H1 (cell line): ENCODE results near the gene LRG1. TPM values are rescaled to one million over a fixed set of nuclear protein-coding genes. Genes with fewer than 3 reads are reported as not detected.

Experiments
- CTCF ChIA-PET: fragments of 300-600 bp; sonication (Branson Sonifier 250); formaldehyde crosslinking; loops from one replicate; lab custom pipeline; 2021; ENCODE audit not compliant: partially characterized antibody; lab: Charles Lee
- POLR2A ChIA-PET: fragments of 300-600 bp; sonication (Branson Sonifier 250); formaldehyde crosslinking; loops from one replicate; lab custom pipeline; 2021; ENCODE audit warnings: inconsistent platforms; ENCODE audit not compliant: partially characterized antibody; lab: Charles Lee
- DNase-seq, 2 experiments: peaks; one replicate each; pipeline versions ENCODE4 v3.0.0 to v3.0.0-alpha.2; 2010 to 2022; ENCODE audit warnings: low spot score in 2 of 2, low read depth in 1 of 2, mixed read lengths in 1 of 2
- FAIRE-seq: peaks from 2 replicates; lab custom pipeline; 2011; peaks lifted over from hg19 to GRCh38; lab: Jason Lieb, UNC
- H2AFZ ChIP-seq: 2 replicates; pipeline ENCODE4 v1.8.1; 2012; ENCODE audit warnings: low read length, inconsistent platforms
- H2AK5ac ChIP-seq: 2 replicates; pipeline ENCODE4 v1.6.1; 2013; ENCODE audit warnings: low read depth, low read length
- H2BK120ac ChIP-seq: replicated peaks from 2 replicates; pipeline ENCODE3; 2013; ENCODE audit warnings: low read depth, low read length, inconsistent platforms
- H2BK12ac ChIP-seq: 2 replicates; pipeline ENCODE4 v1.6.1; 2013; ENCODE audit warnings: low read depth, low read length
- H2BK15ac ChIP-seq: 2 replicates; pipeline ENCODE4 v1.6.1; 2013; ENCODE audit warnings: low read length
- H2BK20ac ChIP-seq: 2 replicates; pipeline ENCODE4 v1.6.1; 2013; ENCODE audit warnings: low read length
- H2BK5ac ChIP-seq: 2 replicates; pipeline ENCODE4 v1.6.1; 2013; ENCODE audit warnings: low read depth, low read length
- H3K14ac ChIP-seq: 2 replicates; pipeline ENCODE4 v1.6.1; 2013; ENCODE audit warnings: inconsistent platforms; ENCODE audit not compliant: insufficient read length
- H3K18ac ChIP-seq: 2 replicates; pipeline ENCODE4 v1.6.1; 2013; ENCODE audit warnings: low read length; ENCODE audit errors: extremely low read depth
- H3K23ac ChIP-seq: 2 replicates; pipeline ENCODE4 v1.6.1; 2013; ENCODE audit warnings: inconsistent platforms; ENCODE audit not compliant: insufficient read length
- H3K23me2 ChIP-seq: 2 replicates; pipeline ENCODE4 v1.6.1; 2013; ENCODE audit warnings: low read depth, low read length
- H3K27ac ChIP-seq: 2 replicates; pipeline ENCODE4 v1.6.1; 2011; ENCODE audit warnings: low read depth, low read length, inconsistent platforms
- H3K27me3 ChIP-seq, 4 experiments: replicated peaks in 1 of 4; 1 replicate in 1 of 4; 2 replicates in 3 of 4; pipeline versions ENCODE4 v1.6.1 to v1.8.1; 2011 to 2013; ENCODE audit warnings: low read length in 3 of 4, mild to moderate bottlenecking in 3 of 4, inconsistent platforms in 2 of 4, mixed read lengths in 2 of 4, moderate library complexity in 1 of 4; ENCODE audit not compliant: control insufficient read depth in 3 of 4, insufficient read depth in 3 of 4; ENCODE audit errors: extremely low read depth in 1 of 4
- H3K36me3 ChIP-seq, 4 experiments: 2 replicates each; pipeline versions ENCODE4 v1.6.1 to v1.8.1; 2011 to 2013; ENCODE audit warnings: mild to moderate bottlenecking in 4 of 4, low read length in 3 of 4, moderate library complexity in 2 of 4, control low read depth in 1 of 4, inconsistent platforms in 1 of 4; ENCODE audit not compliant: insufficient read depth in 4 of 4, control insufficient read depth in 2 of 4
- H3K4ac ChIP-seq: replicated peaks from 2 replicates; pipeline ENCODE3; 2013; ENCODE audit warnings: low read length, low read depth, mixed read lengths, inconsistent platforms; ENCODE audit not compliant: insufficient read length
- H3K4me1 ChIP-seq, 4 experiments: replicated peaks in 1 of 4; 1 replicate in 1 of 4; 2 replicates in 3 of 4; pipeline versions ENCODE4 v1.6.1 to v1.8.1; 2011 to 2013; ENCODE audit warnings: low read length in 3 of 4, inconsistent platforms in 2 of 4, mixed read lengths in 1 of 4; ENCODE audit not compliant: insufficient read depth in 4 of 4, control insufficient read depth in 3 of 4
- H3K4me2 ChIP-seq, 2 experiments: 2 replicates each; pipeline versions ENCODE4 v1.6.1 to v1.8.1; 2011 to 2013; ENCODE audit warnings: low read depth in 2 of 2, low read length in 2 of 2, control low read depth in 1 of 2, inconsistent platforms in 1 of 2, mild to moderate bottlenecking in 1 of 2; ENCODE audit not compliant: insufficient read depth in 1 of 2
- H3K4me3 ChIP-seq, 4 experiments: fragments of 200-600, 300-600 bp in 1 of 4; sonication (generic), shearing (Covaris generic), sonication (Bioruptor Twin) in 1 of 4; 2 replicates each; pipeline versions ENCODE4 v1.5.1 to v1.8.1; 2011 to 2016; ENCODE audit warnings: low read length in 4 of 4, low read depth in 3 of 4, control low read depth in 2 of 4, inconsistent platforms in 2 of 4, mild to moderate bottlenecking in 2 of 4, mixed read lengths in 1 of 4, moderate library complexity in 1 of 4; ENCODE audit not compliant: insufficient read depth in 2 of 4; ENCODE audit errors: extremely low read depth in 1 of 4
- H3K56ac ChIP-seq: replicated peaks from 2 replicates; pipeline ENCODE3; 2013; ENCODE audit warnings: low read depth, mild to moderate bottlenecking, mixed read lengths, low read length, inconsistent platforms; ENCODE audit not compliant: insufficient read length
- H3K79me1 ChIP-seq: 2 replicates; pipeline ENCODE4 v1.6.1; 2013; ENCODE audit warnings: low read depth, low read length, control low read depth
- H3K79me2 ChIP-seq, 2 experiments: 2 replicates each; pipeline versions ENCODE4 v1.6.1 to v1.8.1; 2012 to 2013; ENCODE audit warnings: low read length in 2 of 2, mild to moderate bottlenecking in 2 of 2, inconsistent platforms in 1 of 2; ENCODE audit not compliant: insufficient read depth in 2 of 2, control insufficient read depth in 1 of 2
- H3K9ac ChIP-seq, 4 experiments: replicated peaks in 1 of 4; 1 replicate in 1 of 4; 2 replicates in 3 of 4; pipeline versions ENCODE4 v1.6.1 to v1.8.1; 2011 to 2013; ENCODE audit warnings: low read depth in 3 of 4, low read length in 3 of 4, control low read depth in 2 of 4, mild to moderate bottlenecking in 2 of 4, moderate library complexity in 2 of 4, inconsistent platforms in 1 of 4; ENCODE audit errors: extremely low read depth in 1 of 4
- H3K9me3 ChIP-seq, 2 experiments: 2 replicates each; pipeline versions ENCODE4 v1.6.1 to v1.8.1; 2012 to 2013; ENCODE audit warnings: mild to moderate bottlenecking in 2 of 2, moderate library complexity in 2 of 2, control low read depth in 1 of 2, inconsistent platforms in 1 of 2, low read depth in 1 of 2, low read length in 1 of 2, mixed read lengths in 1 of 2; ENCODE audit not compliant: insufficient read depth in 2 of 2
- H4K20me1 ChIP-seq, 2 experiments: replicated peaks in 1 of 2; 2 replicates each; pipeline versions ENCODE3 to v1.8.1; 2011 to 2013; ENCODE audit warnings: inconsistent platforms in 2 of 2, low read length in 2 of 2, mild to moderate bottlenecking in 1 of 2; ENCODE audit not compliant: insufficient read depth in 2 of 2, control insufficient read depth in 1 of 2
- H4K5ac ChIP-seq: 2 replicates; pipeline ENCODE4 v1.6.1; 2013; ENCODE audit warnings: low read length, low read depth, mixed read lengths, inconsistent platforms; ENCODE audit not compliant: insufficient read length
- H4K8ac ChIP-seq: 2 replicates; pipeline ENCODE4 v1.8.0; 2013; ENCODE audit warnings: mild to moderate bottlenecking, moderate library complexity, low read length, inconsistent platforms; ENCODE audit not compliant: insufficient read depth; ENCODE audit errors: extremely low read depth
- H4K91ac ChIP-seq: replicated peaks from 2 replicates; pipeline ENCODE3; 2013; ENCODE audit warnings: low read length, mixed read lengths, inconsistent platforms; ENCODE audit not compliant: insufficient read length
- HDAC2 ChIP-seq, 2 experiments: fragments of 300-600 bp in 1 of 2; sonication (generic) in 1 of 2; IDR thresholded peaks; 2 replicates each; pipeline ENCODE4 v1.6.1; 2011 to 2012; ENCODE audit warnings: low read depth in 2 of 2, low read length in 2 of 2, mild to moderate bottlenecking in 2 of 2, moderate library complexity in 2 of 2, borderline replicate concordance in 1 of 2, inconsistent platforms in 1 of 2
- WGBS, 2 experiments: shearing (Covaris generic) in 1 of 2; methylation state at CpG; one replicate each; pipeline versions ENCODE4 v1.1.6 to v1.1.7; 2013 to 2015; ENCODE audit warnings: low lambda C conversion rate in 2 of 2, mixed read lengths in 2 of 2, inconsistent platforms in 1 of 2, low coverage in 1 of 2, missing lambda C conversion rate in 1 of 2; ENCODE audit not compliant: insufficient replicate concordance in 2 of 2, insufficient coverage in 1 of 2, insufficient read length in 1 of 2; ENCODE audit errors: extremely low coverage in 1 of 2, missing lambda C conversion rate in 1 of 2; 5-methylcytosine and 5-hydroxymethylcytosine counted together
- polyA plus RNA-seq, 7 experiments: library from polyadenylated mRNA; depleted of rRNA in 3 of 7; stranded (reverse) in 5 of 7; unstranded in 2 of 7; fragments of >200 nt in 5 of 7; fragments of 200-250 nt in 2 of 7; gene quantifications; 1 replicate in 5 of 7; 2 replicates in 1 of 7; 4 replicates in 1 of 7; pipeline versions ENCODE4 v1.2.1 to v1.2.3, GENCODE V29; 2011 to 2013; ENCODE audit warnings: missing spikeins in 2 of 7, mixed read lengths in 2 of 7
- total RNA-seq: library from RNA; stranded (reverse); fragmentation: NEBNext Ultra II Directional; extraction: Animal tissue kit (Norgen Biotek cat#: 25700); gene quantifications from 2 replicates; pipeline ENCODE4 v1.2.1, GENCODE V29; 2021
- TF ChIP-seq, protein P1 (sequence below): IDR thresholded peaks from 2 replicates; pipeline ENCODE4 v1.6.1; 2011; ENCODE audit warnings: low read length, improper control_type of control experiment

The LRG1 gene
- total and polyA plus RNA-seq, 2 of the 8 experiments (the other 6 are each of a cell fraction or from before 2014, with no cell fraction given) = 0.48 to 0.79 TPM

DNA sequence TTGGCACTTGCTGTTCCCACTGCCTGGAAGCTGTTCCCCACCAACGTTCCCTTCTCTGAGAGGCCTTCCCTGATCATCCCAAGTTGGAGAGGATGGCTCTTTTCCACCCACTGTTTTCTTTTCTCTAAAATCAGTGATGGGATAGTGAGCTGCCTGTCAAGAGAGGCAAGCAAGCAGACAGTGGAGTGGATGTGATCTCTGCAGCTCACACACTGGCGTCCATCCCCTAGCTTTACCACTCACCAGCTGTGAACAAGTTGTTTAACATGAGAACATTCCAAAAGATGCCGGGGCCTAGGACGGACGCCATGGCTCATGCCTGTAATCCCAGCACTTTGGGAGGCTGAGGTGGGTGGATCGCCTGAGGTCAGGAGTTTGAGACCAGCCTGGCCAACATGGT is 47.7 kb upstream of the LRG1 start:
- no peak overlapping the region for H2BK20ac ChIP-seq
- CTCF ChIA-PET = interaction anchor here (0.6 to 8.6 kb wide), 11 partner anchors 9 to 322 kb away, joined by 3 to 49 read pairs (median 8); partner anchors contain the start of gene PLIN5
- H3K4me3 ChIP-seq = no peak overlapping the region
- no peaks in the 10 kb centered on the region for H3K9me3 ChIP-seq
- H3K18ac ChIP-seq = no peak overlapping the region
- POLR2A ChIA-PET = interaction anchor here (1.0 to 4.1 kb wide), 3 partner anchors 10 to 30 kb away, joined by 5 to 19 read pairs (median 8); no protein-coding TSS in a partner anchor
- no peak overlapping the region for H4K5ac ChIP-seq
- H2BK12ac ChIP-seq = no peak overlapping the region
- H3K4ac ChIP-seq = no peak overlapping the region
- no peaks in the 10 kb centered on the region for H3K36me3 ChIP-seq
- H3K56ac ChIP-seq = no peak overlapping the region
- H3K9ac ChIP-seq = no peak overlapping the region
- no peak overlapping the region for H4K91ac ChIP-seq
- H3K27me3 ChIP-seq = peaks cover 0 to 10% (median 4%) of the 10 kb centered on the region in 4 experiments; a peak in 4 of 7 replicates
- H2BK120ac ChIP-seq = no peak overlapping the region
- peaks cover 3% of the 10 kb centered on the region for H3K23me2 ChIP-seq
- H3K79me1 ChIP-seq = no peaks in the 10 kb centered on the region
- H3K23ac ChIP-seq = no peak overlapping the region
- H3K14ac ChIP-seq = no peak overlapping the region
- WGBS, 2 experiments = 87% methylated on average over 6 of the region's 6 CpGs; no CpG with 5 or more reads in 1 of the 2 experiments
- FAIRE-seq = no peak
- no peak overlapping the region for H4K8ac ChIP-seq
- H2BK5ac ChIP-seq = no peak overlapping the region
- peaks cover 0 to 5% (median 3%) of the 10 kb centered on the region in 4 experiments; a peak in 5 of 7 replicates for H3K4me1 ChIP-seq
- peaks cover 0 to 2% of the 10 kb centered on the region in 2 experiments for H4K20me1 ChIP-seq
- H3K4me2 ChIP-seq = no peak overlapping the region
- H2AFZ ChIP-seq = no peak overlapping the region
- no peak overlapping the region for H3K27ac ChIP-seq
- H2BK15ac ChIP-seq = no peak overlapping the region
- no peak overlapping the region for H2AK5ac ChIP-seq
- TF ChIP-seq, protein P1, sequence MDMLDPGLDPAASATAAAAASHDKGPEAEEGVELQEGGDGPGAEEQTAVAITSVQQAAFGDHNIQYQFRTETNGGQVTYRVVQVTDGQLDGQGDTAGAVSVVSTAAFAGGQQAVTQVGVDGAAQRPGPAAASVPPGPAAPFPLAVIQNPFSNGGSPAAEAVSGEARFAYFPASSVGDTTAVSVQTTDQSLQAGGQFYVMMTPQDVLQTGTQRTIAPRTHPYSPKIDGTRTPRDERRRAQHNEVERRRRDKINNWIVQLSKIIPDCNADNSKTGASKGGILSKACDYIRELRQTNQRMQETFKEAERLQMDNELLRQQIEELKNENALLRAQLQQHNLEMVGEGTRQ = no peak
- TF ChIP-seq HDAC2 (IDR thresholded peaks at IDR 0.05; ENCODE audit: borderline replicate concordance in 1 of 2, low read depth in 2 of 2, low read length in 2 of 2) = 0 out of 4 replicates have a peak, but pooled peaks of 1 of the 2 experiments have one; percentile 33
- no peaks in the 10 kb centered on the region for H3K79me2 ChIP-seq
- DNase-seq = no peak
